ENCODE measurements around the gene STRN3.

- no peak for TF ChIP-seq POLR2AphosphoS5 (IDR thresholded peaks at IDR 0.05; ENCODE audit: insufficient read depth in 1 of 2, low read depth in 1 of 2)
- no peak for TF ChIP-seq CTCF (IDR thresholded peaks at IDR 0.05)
- TF ChIP-seq POLR2A (IDR thresholded peaks at IDR 0.05), result no peak
Observed at GRCh38 chr14:30993071-30993470, 33.1 kb downstream of the STRN3 start.

Measured in vagina (tissue), 2 donors.